ENCODE data around the gene LZTS2. TPM values are rescaled to one million over a fixed set of nuclear protein-coding genes. Genes with fewer than 3 reads are reported as not detected.

The LZTS2 gene
- total RNA-seq, 6 experiments from 2014 or later, result 5.6 to 17.5 (median 11.0) TPM

DNA sequence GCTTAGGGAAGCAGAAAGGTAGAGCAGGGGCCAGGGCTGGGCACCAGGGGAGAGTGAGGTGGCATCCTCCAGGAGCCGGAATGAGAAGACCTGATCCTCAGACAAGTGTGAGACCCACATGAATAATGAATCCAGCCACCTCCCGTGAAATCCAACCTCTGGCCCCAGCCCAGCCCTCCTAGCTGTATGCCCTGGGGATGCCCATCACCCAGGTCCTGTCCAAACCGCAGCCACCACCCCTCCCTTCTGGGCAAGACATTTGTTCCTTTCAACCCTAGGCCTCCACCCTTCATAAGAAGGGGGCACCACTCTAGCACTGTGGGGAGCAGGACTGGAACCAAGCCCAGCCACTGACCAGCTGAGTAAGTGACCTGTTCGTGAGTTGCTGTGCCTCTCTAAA is 21.6 kb downstream of the LZTS2 start:
- no peak overlapping the region for H3K27ac ChIP-seq
- no peaks in the 10 kb centered on the region for H3K9me3 ChIP-seq
- H3K27me3 ChIP-seq, result no peaks in the 10 kb centered on the region
- TF ChIP-seq, protein P1, sequence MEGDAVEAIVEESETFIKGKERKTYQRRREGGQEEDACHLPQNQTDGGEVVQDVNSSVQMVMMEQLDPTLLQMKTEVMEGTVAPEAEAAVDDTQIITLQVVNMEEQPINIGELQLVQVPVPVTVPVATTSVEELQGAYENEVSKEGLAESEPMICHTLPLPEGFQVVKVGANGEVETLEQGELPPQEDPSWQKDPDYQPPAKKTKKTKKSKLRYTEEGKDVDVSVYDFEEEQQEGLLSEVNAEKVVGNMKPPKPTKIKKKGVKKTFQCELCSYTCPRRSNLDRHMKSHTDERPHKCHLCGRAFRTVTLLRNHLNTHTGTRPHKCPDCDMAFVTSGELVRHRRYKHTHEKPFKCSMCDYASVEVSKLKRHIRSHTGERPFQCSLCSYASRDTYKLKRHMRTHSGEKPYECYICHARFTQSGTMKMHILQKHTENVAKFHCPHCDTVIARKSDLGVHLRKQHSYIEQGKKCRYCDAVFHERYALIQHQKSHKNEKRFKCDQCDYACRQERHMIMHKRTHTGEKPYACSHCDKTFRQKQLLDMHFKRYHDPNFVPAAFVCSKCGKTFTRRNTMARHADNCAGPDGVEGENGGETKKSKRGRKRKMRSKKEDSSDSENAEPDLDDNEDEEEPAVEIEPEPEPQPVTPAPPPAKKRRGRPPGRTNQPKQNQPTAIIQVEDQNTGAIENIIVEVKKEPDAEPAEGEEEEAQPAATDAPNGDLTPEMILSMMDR (IDR thresholded peaks at IDR 0.05), result no peak
- TF ChIP-seq POLR2A (IDR thresholded peaks at IDR 0.05), result no peak
- intact Hi-C loops (cut with DNase I), result no loop called here
- peaks cover 0 to 3% (median 0%) of the 10 kb centered on the region in 4 donors for H3K4me1 ChIP-seq
- no peaks in the 10 kb centered on the region for H3K36me3 ChIP-seq
- ATAC-seq, result no peak
- no peak overlapping the region for H3K4me3 ChIP-seq
- no peak for DNase-seq
- 78% methylated on average over 3 of the region's 4 CpGs for WGBS (ENCODE audit: insufficient coverage, low coverage, low lambda C conversion rate, missing lambda C conversion rate)

DNA sequence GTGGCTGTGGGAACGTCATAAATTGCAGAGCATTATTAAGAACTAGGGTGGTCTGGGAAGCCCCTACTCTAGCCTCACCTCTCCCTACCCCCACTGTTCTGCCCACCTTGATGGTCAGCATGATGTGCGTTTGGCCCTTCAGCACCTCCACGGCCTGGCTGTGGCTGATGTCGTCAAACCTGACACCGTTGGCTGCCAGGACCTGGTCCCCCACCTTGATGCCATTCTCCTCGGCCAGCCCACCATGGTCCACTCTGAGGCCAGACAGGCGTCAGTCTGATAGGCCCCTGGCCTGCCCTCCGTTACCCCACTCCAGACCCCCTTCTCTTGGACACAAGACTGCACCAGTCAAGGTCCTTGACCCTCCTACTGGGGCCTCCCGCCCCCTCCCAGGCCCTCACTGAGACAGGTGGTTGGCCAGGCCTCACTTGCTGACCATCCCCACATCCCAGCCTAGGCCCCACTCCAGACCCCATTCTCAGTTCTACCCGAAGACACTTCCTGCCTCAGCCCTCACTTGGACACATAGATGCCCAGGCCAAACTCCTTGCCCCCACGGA is 22.2 kb downstream of the LZTS2 start:
- Histone ChIP-seq H3K27ac (no peak overlapping the region), H3K4me1 (peaks cover 0 to 3% (median 0%) of the 10 kb centered on the region in 4 donors), H3K27me3 (no peaks in the 10 kb centered on the region), H3K4me3 (no peak overlapping the region), H3K9me3 (no peaks in the 10 kb centered on the region), H3K36me3 (no peaks in the 10 kb centered on the region)
- ATAC-seq (no peak), DNase-seq (no peak)
- TF ChIP-seq, protein P1 (IDR thresholded peaks at IDR 0.05), result no peak
- no peak for TF ChIP-seq POLR2A (IDR thresholded peaks at IDR 0.05)
- 78% methylated on average over 5 of the region's 11 CpGs for WGBS (ENCODE audit: insufficient coverage, low coverage, low lambda C conversion rate, missing lambda C conversion rate)
- intact Hi-C loops (cut with DNase I), result no loop called here

DNA sequence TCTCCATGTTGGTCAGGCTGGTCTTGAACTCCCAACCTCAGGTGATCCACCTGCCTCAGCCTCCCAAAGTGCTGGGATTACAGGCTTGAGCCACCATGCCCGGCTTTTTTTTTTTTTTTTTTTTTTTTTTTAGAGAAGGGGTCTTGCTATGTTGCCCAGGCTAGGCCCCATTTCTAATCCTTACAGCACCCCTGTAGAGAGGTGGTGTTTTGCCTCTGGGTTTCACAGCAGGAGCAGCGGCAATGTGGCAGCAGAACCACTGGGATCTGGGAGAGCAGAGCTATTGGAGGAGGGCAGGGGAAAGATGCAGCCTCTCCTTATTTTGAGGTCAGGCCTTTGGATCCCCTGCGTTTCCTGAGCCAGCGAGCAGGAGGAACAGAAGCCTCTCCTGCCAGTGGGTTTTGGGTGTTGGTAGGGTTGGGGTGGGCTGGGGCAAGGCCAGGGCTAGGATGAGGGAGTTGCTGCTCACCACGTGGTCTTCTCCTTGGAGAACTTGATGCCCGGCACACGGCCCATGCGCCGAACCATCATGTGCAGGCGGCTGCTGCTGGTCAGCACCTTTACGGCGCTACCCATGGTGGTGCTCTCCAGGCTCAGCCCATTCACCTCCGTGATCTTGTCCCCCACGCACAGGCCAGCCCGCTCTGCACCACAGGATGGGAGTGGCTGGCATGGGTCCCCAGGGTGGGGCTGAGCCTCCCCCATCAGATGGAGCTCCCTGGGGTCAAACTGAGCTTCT is 23.5 kb downstream of the LZTS2 start:
- WGBS (ENCODE audit: insufficient coverage, low coverage, low lambda C conversion rate, missing lambda C conversion rate), result 75% methylated on average over 5 of the region's 15 CpGs
- Histone ChIP-seq H3K9me3 (no peaks in the 10 kb centered on the region), H3K27me3 (no peaks in the 10 kb centered on the region), H3K4me3 (no peak overlapping the region), H3K4me1 (peaks cover 0 to 3% (median 0%) of the 10 kb centered on the region in 4 donors), H3K27ac (no peak overlapping the region), H3K36me3 (no peaks in the 10 kb centered on the region)
- TF ChIP-seq, protein P1 (IDR thresholded peaks at IDR 0.05), result no peak
- no peak for TF ChIP-seq POLR2A (IDR thresholded peaks at IDR 0.05)
- intact Hi-C loops (cut with DNase I), result no loop called here
- DNase-seq (no peak), ATAC-seq (no peak)

DNA sequence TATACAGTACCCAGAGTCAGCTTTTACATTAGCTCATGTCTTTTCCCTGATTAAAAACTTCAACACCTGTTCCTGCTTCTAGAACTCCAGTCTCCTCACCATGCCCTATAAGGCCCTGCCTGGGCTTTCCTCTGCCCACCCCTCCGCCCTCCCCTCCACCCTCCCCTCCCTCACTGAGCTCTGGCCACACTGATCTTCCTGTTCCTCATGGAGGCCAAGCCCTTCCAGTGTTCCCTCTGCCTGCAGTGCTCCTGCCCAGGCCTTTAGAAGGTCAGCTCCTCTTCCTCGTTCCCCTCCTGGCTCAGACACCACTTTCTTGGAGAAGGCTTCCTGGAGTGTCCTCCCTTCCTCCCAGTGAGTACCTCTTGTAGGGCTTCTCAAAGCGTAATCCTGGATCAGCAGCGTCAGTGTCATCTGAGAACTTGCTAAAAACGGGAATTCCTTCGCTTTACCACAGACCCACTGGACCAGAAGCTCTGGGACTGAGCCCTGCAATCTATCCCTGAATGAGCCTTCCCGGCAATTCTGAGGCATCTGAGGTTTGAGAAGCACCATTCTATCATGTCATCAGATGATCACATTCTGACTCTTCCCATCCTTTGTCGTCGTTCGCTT is 27.6 kb downstream of the LZTS2 start:
- no peak for TF ChIP-seq POLR2A (IDR thresholded peaks at IDR 0.05)
- TF ChIP-seq, protein P1 (IDR thresholded peaks at IDR 0.05), result no peak
- 69% methylated on average over 10 of the region's 10 CpGs for WGBS (ENCODE audit: insufficient coverage, low coverage, low lambda C conversion rate, missing lambda C conversion rate)
- H3K27ac ChIP-seq, result no peak overlapping the region
- intact Hi-C loops (cut with DNase I), result no loop called here
- H3K9me3 ChIP-seq, result no peaks in the 10 kb centered on the region
- H3K4me3 ChIP-seq, result no peak overlapping the region
- no peaks in the 10 kb centered on the region for H3K36me3 ChIP-seq
- H3K4me1 ChIP-seq, result peaks cover 0 to 12% (median 0%) of the 10 kb centered on the region in 4 donors
- DNase-seq, result no peak
- ATAC-seq, result no peak
- no peaks in the 10 kb centered on the region for H3K27me3 ChIP-seq

Measured in right lobe of liver (tissue), 6 donors.